D721Med (cell line): ENCODE measurements around the gene SYT8.
"Not testable (repeated sequence)": the region's sequence is repeated elsewhere in the genome, so short reads cannot be mapped to it uniquely, and the experiment has no call there.

Experiments
- DNase-seq: peaks from one replicate; pipeline ENCODE4 v3.0.0; 2011; ENCODE audit warnings: low spot score; ENCODE audit not compliant: insufficient read length
- FAIRE-seq: peaks from 2 replicates; lab custom pipeline; 2011; peaks lifted over from hg19 to GRCh38; lab: Jason Lieb, UNC
- CTCF ChIP-seq: IDR thresholded peaks from 2 replicates; pipeline ENCODE4 v1.5.1; 2012; ENCODE audit warnings: mild to moderate bottlenecking, control low read depth; ENCODE audit not compliant: insufficient read depth; ENCODE audit errors: missing control alignments

Gene SYT8

GRCh38 chr11:1875093-1875850, 40.5 kb downstream of the SYT8 start:
- TF ChIP-seq CTCF = no peak
- no peak for DNase-seq
- FAIRE-seq = no peak

GRCh38 chr11:1875851-1876301, 41.1 kb downstream of the SYT8 start:
- not testable (repeated sequence) for FAIRE-seq, DNase-seq

- TF ChIP-seq CTCF = peak; percentile 28
- no peak for DNase-seq
- FAIRE-seq = no peak
These were observed 41.7 kb downstream of the SYT8 start for GRCh38 chr11:1876361-1877063.

- no peak for FAIRE-seq
- no peak for TF ChIP-seq CTCF
- no peak for DNase-seq
These were observed 42.7 kb downstream of the SYT8 start for GRCh38 chr11:1877211-1878136.

GRCh38 chr11:1878137-1879031, 43.6 kb downstream of the SYT8 start:
- DNase-seq = no peak

GRCh38 chr11:1879342-1879940, 44.7 kb downstream of the SYT8 start:
- FAIRE-seq (no peak), DNase-seq (no peak)
- no peak for TF ChIP-seq CTCF

More at GRCh38 chr11:1878137-1879031, 43.6 kb downstream of the SYT8 start:
- TF ChIP-seq CTCF = no peak
- FAIRE-seq = no peak
